Spleen (tissue), 11 donors: ENCODE measurements around the gene SMCP. TPM values are rescaled to one million over a fixed set of nuclear protein-coding genes. Genes with fewer than 3 reads are reported as not detected.

Source experiments
- DNase-seq: peaks from one replicate; pipeline ENCODE4 v3.0.0-alpha.2; 2020
- H3K27ac ChIP-seq, 8 donors: fragments of 200-600 bp; sonication (generic) in 7 of 8; 1 replicate in 4 of 8; 2 replicates in 4 of 8; pipeline versions ENCODE4 v1.5.0 to v1.8.0; 2016 to 2021; ENCODE audit warnings: inconsistent platforms in 4 of 8, mild to moderate bottlenecking in 4 of 8, moderate library complexity in 1 of 8
- H3K27me3 ChIP-seq, 7 donors: fragments of 200-600 bp; sonication (generic) in 6 of 7; replicated peaks in 1 of 7; 1 replicate in 4 of 7; 2 replicates in 3 of 7; pipeline versions ENCODE4 v1.5.0 to v1.8.0; 2016 to 2021; ENCODE audit warnings: inconsistent platforms in 3 of 7, mild to moderate bottlenecking in 1 of 7
- H3K36me3 ChIP-seq, 6 donors: fragments of 200-600 bp; sonication (generic) in 5 of 6; 1 replicate in 4 of 6; 2 replicates in 2 of 6; pipeline versions ENCODE4 v1.5.0 to v1.8.0; 2016 to 2021; ENCODE audit warnings: inconsistent platforms in 2 of 6
- H3K4me1 ChIP-seq, 6 donors: fragments of 200-600 bp; sonication (generic) in 5 of 6; 1 replicate in 3 of 6; 2 replicates in 3 of 6; pipeline versions ENCODE4 v1.5.0 to v1.8.0; 2016 to 2021; ENCODE audit warnings: inconsistent platforms in 3 of 6
- H3K4me3 ChIP-seq, 8 donors: fragments of 200-600 bp; sonication (generic) in 7 of 8; 1 replicate in 4 of 8; 2 replicates in 4 of 8; pipeline versions ENCODE4 v1.5.0 to v1.8.0; 2016 to 2021; ENCODE audit warnings: inconsistent platforms in 4 of 8, mild to moderate bottlenecking in 4 of 8, moderate library complexity in 2 of 8
- H3K9me3 ChIP-seq, 8 donors: fragments of 200-600 bp; sonication (generic) in 7 of 8; 1 replicate in 4 of 8; 2 replicates in 4 of 8; pipeline versions ENCODE4 v1.5.0 to v1.8.0; 2016 to 2021; ENCODE audit warnings: inconsistent platforms in 4 of 8
- CTCF ChIP-seq, 11 experiments: fragments of 200-600 bp in 7 of 11; fragments of 450-650 bp in 4 of 11; sonication (generic) in 4 of 11; IDR thresholded peaks in 8 of 11; conservative IDR thresholded peaks in 3 of 11; 1 replicate in 7 of 11; 2 replicates in 4 of 11; pipeline versions ENCODE4 v1.4.0 to v1.8.0; 2016 to 2021; ENCODE audit warnings: antibody characterized with exemption in 11 of 11, inconsistent platforms in 4 of 11, mild to moderate bottlenecking in 1 of 11
- POLR2A ChIP-seq, 3 donors: fragments of 450-650 bp; IDR thresholded peaks; one replicate each; pipeline ENCODE4 v1.5.1; 2017; ENCODE audit warnings: antibody characterized with exemption in 3 of 3, mild to moderate bottlenecking in 1 of 3
- POLR2AphosphoS5 ChIP-seq, 3 donors: sonication (generic); formaldehyde crosslinking; IDR thresholded peaks; one replicate each; pipeline ENCODE4 v1.5.1; 2017; ENCODE audit warnings: antibody characterized with exemption in 3 of 3
- WGBS, 5 donors: extraction: QIAGEN DNeasy Blood & Tissue Kit in 3 of 5; methylation state at CpG; one replicate each; pipeline versions ENCODE4 v1.1.5 to v1.1.7; 2013 to 2018; 5-methylcytosine and 5-hydroxymethylcytosine counted together
- intact Hi-C: fragments of 100-400 bp; cut with DNase I; formaldehyde crosslinking; loops from one replicate; pipeline ENCODE4 v1.15.0; 2023; ENCODE audit warnings: low total_unique reads
- polyA plus RNA-seq, 3 donors: library from polyadenylated mRNA; stranded (reverse); fragments of 200-250 nt; gene quantifications; one replicate each; pipeline ENCODE4 v1.2.1, GENCODE V29; 2013
- total RNA-seq, 7 donors: library from RNA; depleted of rRNA in 3 of 7; stranded (reverse); fragments of >200 nt in 3 of 7; fragmentation: NEBNext Ultra II Directional in 4 of 7; extraction: Animal tissue kit (Norgen Biotek cat#: 25700) in 4 of 7; gene quantifications; one replicate each; pipeline versions ENCODE4 v1.1.0 to v1.2.1, GENCODE V29; 2016 to 2021
- donor health status: healthy with polysubstance abuse.
- donor health status: DM: no; HTN: no; CAD: no; lungs with moderate emphysema.
- donor health status: DM: no; HTN: no; CAD: no.
- donor health status: Bipolar disorder and iron deficiency.
- donor health status: healthy.
- donor health status: DM: no; HTN: no; CAD: no.
- donor health status: DM: yes; HTN: yes; CAD: no.

Gene SMCP
- total and polyA plus RNA-seq, 10 donors, result not detected

GRCh38 chr1:152904688-152905440 lies 26.7 kb downstream of the SMCP start:
- intact Hi-C loops, result no loop called here
- H3K27me3 ChIP-seq, result peaks cover 0 to 65% (median 0%) of the 10 kb centered on the region in 7 donors
- TF ChIP-seq POLR2AphosphoS5 (IDR thresholded peaks at IDR 0.05), result no peak
- TF ChIP-seq POLR2A (IDR thresholded peaks at IDR 0.05), result no peak
- no peak for TF ChIP-seq CTCF (IDR thresholded peaks at IDR 0.05 in 8 of 11, conservative IDR thresholded peaks at IDR 0.05 in 3 of 11)
- no peaks in the 10 kb centered on the region for H3K36me3 ChIP-seq
- H3K27ac ChIP-seq, result no peak overlapping the region
- no peak overlapping the region for H3K4me3 ChIP-seq
- DNase-seq, result no peak
- 69 to 83% (median 73%) methylated on average over 7 of the region's 7 CpGs for WGBS, 5 donors
- H3K4me1 ChIP-seq, result no peaks in the 10 kb centered on the region
- H3K9me3 ChIP-seq, result no peaks in the 10 kb centered on the region

DNA sequence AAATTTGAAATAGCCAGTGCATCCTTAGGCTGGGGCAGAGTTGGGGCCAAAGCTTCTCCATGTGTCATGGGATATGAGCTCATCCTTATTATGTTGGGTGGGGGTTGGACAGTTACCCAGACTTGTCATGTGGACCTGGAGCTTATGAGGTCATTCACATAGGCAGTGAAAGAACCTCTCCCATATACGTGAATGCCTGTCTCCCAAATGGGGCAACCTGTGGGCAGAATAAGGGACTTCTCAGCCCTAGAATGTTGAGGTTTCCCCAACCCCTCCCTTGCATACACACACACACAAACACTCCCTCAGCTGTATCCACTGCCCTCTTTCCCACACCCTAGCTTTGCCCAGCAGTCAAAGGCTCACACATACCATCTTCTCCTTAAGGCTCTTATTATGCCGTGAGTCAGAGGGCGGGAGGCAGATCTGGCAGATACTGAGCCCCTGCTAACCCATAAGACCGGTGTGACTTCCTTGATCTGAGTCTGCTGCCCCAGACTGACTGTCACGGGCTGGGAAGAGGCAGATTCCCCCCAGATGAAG lies 28.0 kb downstream of the SMCP start:
- no peak for DNase-seq
- TF ChIP-seq POLR2AphosphoS5 (IDR thresholded peaks at IDR 0.05), result no peak
- TF ChIP-seq POLR2A (IDR thresholded peaks at IDR 0.05), result no peak
- no peak for TF ChIP-seq CTCF (IDR thresholded peaks at IDR 0.05 in 8 of 11, conservative IDR thresholded peaks at IDR 0.05 in 3 of 11)
- Histone ChIP-seq H3K27ac (no peak overlapping the region), H3K27me3 (peaks cover 0 to 67% (median 0%) of the 10 kb centered on the region in 7 donors), H3K4me3 (no peak overlapping the region), H3K4me1 (no peaks in the 10 kb centered on the region), H3K36me3 (no peaks in the 10 kb centered on the region), H3K9me3 (peaks cover 0 to 5% (median 0%) of the 10 kb centered on the region in 8 donors)
- intact Hi-C loops, result no loop called here
- WGBS, 5 donors, result 51 to 71% (median 69%) methylated on average over 5 of the region's 5 CpGs

GRCh38 chr1:152907686-152908601 lies 29.8 kb downstream of the SMCP start, which contains the start of gene IVL:
IVL (plus strand) TSS chr1:152908546; CDS start chr1:152909798, 1,252 bp downstream.
- H3K36me3 ChIP-seq, result no peaks in the 10 kb centered on the region
- WGBS, 5 donors, result 64 to 79% (median 68%) methylated on average over 4 of the region's 4 CpGs
- H3K4me1 ChIP-seq, result no peaks in the 10 kb centered on the region
- DNase-seq, result no peak
- TF ChIP-seq POLR2AphosphoS5 (IDR thresholded peaks at IDR 0.05), result no peak
- no peak for TF ChIP-seq CTCF (IDR thresholded peaks at IDR 0.05 in 8 of 11, conservative IDR thresholded peaks at IDR 0.05 in 3 of 11)
- intact Hi-C loops, result no loop called here
- H3K27me3 ChIP-seq, result peaks cover 0 to 73% (median 0%) of the 10 kb centered on the region in 7 donors
- H3K27ac ChIP-seq, result no peak within 1 kb of the TSS
- peaks cover 0 to 5% (median 0%) of the 10 kb centered on the region in 8 donors for H3K9me3 ChIP-seq
- no peak within 1 kb of the TSS for H3K4me3 ChIP-seq
